Ovary (tissue), 9 donors: ENCODE results near the gene IQCK. TPM values are rescaled to one million over a fixed set of nuclear protein-coding genes. Genes with fewer than 3 reads are reported as not detected.

ENCODE experiments used
- DNase-seq, 5 donors: peaks; one replicate each; pipeline ENCODE4 v3.0.0-alpha.2; 2019 to 2020
- H3K27ac ChIP-seq, 2 donors: fragments of 200-600 bp; one replicate each; pipeline versions ENCODE4 v1.5.1 to v1.8.0; 2019 to 2022
- H3K27me3 ChIP-seq: fragments of 200-600 bp; one replicate; pipeline ENCODE4 v1.8.0; 2022
- H3K36me3 ChIP-seq: fragments of 200-600 bp; sonication (generic); one replicate; pipeline ENCODE4 v1.5.1; 2019
- H3K4me1 ChIP-seq: one replicate; pipeline ENCODE4 v1.8.1; 2013; ENCODE audit warnings: mild to moderate bottlenecking, moderate library complexity; ENCODE audit not compliant: insufficient read depth
- H3K4me3 ChIP-seq: fragments of 200-600 bp; sonication (generic); one replicate; pipeline ENCODE4 v1.5.1; 2017
- H3K9me3 ChIP-seq, 2 donors: fragments of 200-600 bp in 1 of 2; sonication (generic) in 1 of 2; one replicate each; pipeline versions ENCODE4 v1.5.1 to v1.8.1; 2013 to 2019; ENCODE audit warnings: mild to moderate bottlenecking in 1 of 2, moderate library complexity in 1 of 2
- EP300 ChIP-seq: sonication (generic); formaldehyde crosslinking; IDR thresholded peaks from one replicate; pipeline ENCODE4 v1.6.1; 2017; ENCODE audit warnings: antibody characterized with exemption
- POLR2A ChIP-seq: fragments of 450-650 bp; IDR thresholded peaks from one replicate; pipeline ENCODE4 v1.6.1; 2017; ENCODE audit warnings: antibody characterized with exemption, mild to moderate bottlenecking, moderate library complexity
- WGBS, 3 donors: extraction: QIAGEN DNeasy Blood & Tissue Kit in 1 of 3; methylation state at CpG; one replicate each; pipeline versions ENCODE4 v1.1.5 to v1.1.7; 2013 to 2017; 5-methylcytosine and 5-hydroxymethylcytosine counted together
- intact Hi-C, 4 donors: fragments of 100-400 bp; cut with DNase I; formaldehyde crosslinking; loops; one replicate each; pipeline versions ENCODE4 v1.11.0 to v1.15.1; 2022 to 2023
- polyA plus RNA-seq, 2 donors: library from polyadenylated mRNA; stranded (reverse); fragments of 200-250 nt in 1 of 2; fragments of 350-450 nt in 1 of 2; fragmentation: Illumina TruSeq in 1 of 2; extraction: RNeasy Lipid Tissue Mini Kit (QIAGEN cat#74804) in 1 of 2; gene quantifications; one replicate each; pipeline ENCODE4 v1.2.3, GENCODE V29; 2013 to 2014
- total RNA-seq, 7 donors: library from RNA; depleted of rRNA in 2 of 7; stranded (reverse); fragments of >200 nt in 2 of 7; fragmentation: NEBNext Ultra II Directional in 3 of 7; extraction: Animal tissue kit (Norgen Biotek cat#: 25700) in 3 of 7; gene quantifications; one replicate each; pipeline versions ENCODE4 v1.1.0 to v1.2.4, GENCODE V29; 2016 to 2023
- TF ChIP-seq, protein P1 (sequence below), 3 donors: fragments of 450-650 bp in 2 of 3; fragments of 200-600 bp in 1 of 3; IDR thresholded peaks; one replicate each; pipeline versions ENCODE4 v1.5.1 to v1.8.0; 2016 to 2022; ENCODE audit warnings: antibody characterized with exemption in 3 of 3, mild to moderate bottlenecking in 1 of 3
- donor health status: DM: no; HTN: no; CAD: no; lungs with moderate emphysema.
- donor health status: DM: no; HTN: no; CAD: no.
- donor health status: Bipolar disorder and iron deficiency.
- donor health status: DM: yes; HTN: yes; CAD: no.
- donor health status: DM: no; HTN: no; CAD: no.
- donor health status: DM: yes; HTN: yes; CAD: no.

IQCK gene
- total and polyA plus RNA-seq, 9 donors, result 14.3 to 52.8 (median 18.0) TPM

- no peak overlapping the region for H3K4me3 ChIP-seq
- no peaks in the 10 kb centered on the region for H3K36me3 ChIP-seq
- intact Hi-C loops, result no loop called here
- 89 to 95% (median 93%) methylated on average over 4 of the region's 4 CpGs for WGBS, 3 donors
- TF ChIP-seq EP300 (no peak), POLR2A (no peak)
- TF ChIP-seq, protein P1, sequence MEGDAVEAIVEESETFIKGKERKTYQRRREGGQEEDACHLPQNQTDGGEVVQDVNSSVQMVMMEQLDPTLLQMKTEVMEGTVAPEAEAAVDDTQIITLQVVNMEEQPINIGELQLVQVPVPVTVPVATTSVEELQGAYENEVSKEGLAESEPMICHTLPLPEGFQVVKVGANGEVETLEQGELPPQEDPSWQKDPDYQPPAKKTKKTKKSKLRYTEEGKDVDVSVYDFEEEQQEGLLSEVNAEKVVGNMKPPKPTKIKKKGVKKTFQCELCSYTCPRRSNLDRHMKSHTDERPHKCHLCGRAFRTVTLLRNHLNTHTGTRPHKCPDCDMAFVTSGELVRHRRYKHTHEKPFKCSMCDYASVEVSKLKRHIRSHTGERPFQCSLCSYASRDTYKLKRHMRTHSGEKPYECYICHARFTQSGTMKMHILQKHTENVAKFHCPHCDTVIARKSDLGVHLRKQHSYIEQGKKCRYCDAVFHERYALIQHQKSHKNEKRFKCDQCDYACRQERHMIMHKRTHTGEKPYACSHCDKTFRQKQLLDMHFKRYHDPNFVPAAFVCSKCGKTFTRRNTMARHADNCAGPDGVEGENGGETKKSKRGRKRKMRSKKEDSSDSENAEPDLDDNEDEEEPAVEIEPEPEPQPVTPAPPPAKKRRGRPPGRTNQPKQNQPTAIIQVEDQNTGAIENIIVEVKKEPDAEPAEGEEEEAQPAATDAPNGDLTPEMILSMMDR (IDR thresholded peaks at IDR 0.05), result no peak
- peaks cover 8% of the 10 kb centered on the region for H3K4me1 ChIP-seq
- no peak for DNase-seq
- no peaks in the 10 kb centered on the region for H3K27me3 ChIP-seq
- H3K9me3 ChIP-seq, result no peaks in the 10 kb centered on the region
- peak overlapping the region in 1 of 2 donors; percentile 38 for H3K27ac ChIP-seq
Observed at GRCh38 chr16:19859603-19860002, 141.5 kb downstream of the IQCK start.

DNA sequence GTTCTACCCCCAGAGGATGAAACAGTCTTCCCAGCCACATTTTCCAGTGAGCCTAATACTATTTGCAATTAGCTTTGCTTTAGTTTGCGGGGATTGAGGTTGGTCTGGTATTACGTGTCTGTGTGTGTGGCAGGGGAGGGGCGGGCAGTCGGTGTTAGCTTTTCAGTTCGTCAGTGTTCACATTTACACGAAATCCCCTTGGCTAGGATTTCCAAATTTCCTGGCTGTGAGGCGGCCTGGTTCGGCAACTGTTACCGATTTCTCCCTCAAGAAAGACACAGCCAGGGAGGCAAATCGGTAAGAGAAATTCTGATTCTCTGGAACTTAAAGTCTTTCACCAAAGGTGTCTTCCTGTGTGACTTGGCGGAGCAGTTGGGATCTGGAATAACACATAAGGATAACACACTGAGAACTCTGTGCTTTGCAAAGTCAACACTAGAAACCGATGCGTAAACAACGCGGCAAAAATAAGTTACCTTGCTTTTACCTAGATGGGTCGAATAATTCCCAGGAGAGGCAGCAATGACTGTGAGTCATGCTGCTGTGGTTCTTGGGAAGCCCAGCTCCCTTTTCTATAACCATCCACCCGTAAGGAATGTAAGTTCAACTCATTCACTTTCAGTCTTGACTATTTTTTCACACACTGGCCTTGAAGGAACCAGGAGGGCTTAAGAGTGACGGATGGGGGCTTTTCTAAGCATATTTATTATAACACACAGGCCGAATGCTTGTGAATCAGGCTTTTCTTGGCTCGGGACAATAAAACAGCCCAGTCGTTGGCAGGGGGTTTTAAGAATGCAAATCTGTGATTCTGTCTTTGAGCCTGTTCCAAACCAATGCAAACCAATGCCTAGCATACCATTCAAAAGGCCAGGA is 142.3 kb downstream of the IQCK start:
- Histone ChIP-seq H3K9me3 (no peaks in the 10 kb centered on the region), H3K27me3 (no peaks in the 10 kb centered on the region), H3K36me3 (no peaks in the 10 kb centered on the region), H3K4me3 (no peak overlapping the region), H3K4me1 (peaks cover 8% of the 10 kb centered on the region), H3K27ac (peak overlapping the region in 1 of 2 donors; percentile 38)
- intact Hi-C loops, result no loop called here
- 29 to 54% (median 46%) methylated on average over 21 of the region's 21 CpGs for WGBS, 3 donors
- no peak for TF ChIP-seq POLR2A
- TF ChIP-seq EP300, result no peak
- TF ChIP-seq, protein P1 (IDR thresholded peaks at IDR 0.05), result no peak
- no peak for DNase-seq

DNA sequence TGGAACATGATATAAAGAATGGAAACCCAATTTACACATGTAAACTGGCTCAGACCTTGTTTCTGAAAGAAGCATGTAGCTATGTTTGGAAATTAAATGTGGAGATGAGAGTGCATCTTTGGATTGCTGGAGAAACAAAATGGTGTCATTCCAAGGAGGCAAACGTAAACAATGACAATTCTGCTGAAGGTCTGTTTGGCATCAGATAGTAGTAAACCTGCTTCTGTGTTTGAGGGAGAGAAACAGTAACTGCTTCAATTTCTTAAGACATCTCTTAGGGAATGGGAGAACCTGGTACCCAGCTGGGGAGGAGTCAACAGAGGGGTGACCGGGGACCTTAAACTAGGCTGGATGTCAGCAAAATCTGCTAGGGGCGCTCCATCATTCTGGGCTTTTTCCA is 143.1 kb downstream of the IQCK start:
- DNase-seq, result no peak
- Histone ChIP-seq H3K27ac (no peak overlapping the region), H3K9me3 (no peaks in the 10 kb centered on the region), H3K4me1 (peaks cover 8% of the 10 kb centered on the region), H3K36me3 (no peaks in the 10 kb centered on the region), H3K4me3 (no peak overlapping the region), H3K27me3 (no peaks in the 10 kb centered on the region)
- intact Hi-C loops, result no loop called here
- WGBS, 3 donors, result 80 to 86% (median 82%) methylated on average over 3 of the region's 3 CpGs
- TF ChIP-seq EP300, result no peak
- TF ChIP-seq, protein P1 (IDR thresholded peaks at IDR 0.05), result no peak
- TF ChIP-seq POLR2A, result no peak

- intact Hi-C loops, result no loop called here
Observed at GRCh38 chr16:19861811-19862327, 143.8 kb downstream of the IQCK start.

More at GRCh38 chr16:19861811-19862327, 143.8 kb downstream of the IQCK start:
- Histone ChIP-seq H3K36me3 (no peaks in the 10 kb centered on the region), H3K4me3 (no peak overlapping the region), H3K27me3 (no peaks in the 10 kb centered on the region), H3K27ac (no peak overlapping the region), H3K9me3 (no peaks in the 10 kb centered on the region), H3K4me1 (peaks cover 8% of the 10 kb centered on the region)
- 78 to 84% (median 79%) methylated on average over 16 of the region's 16 CpGs for WGBS, 3 donors
- DNase-seq, result no peak
- TF ChIP-seq, protein P1 (IDR thresholded peaks at IDR 0.05), result no peak
- TF ChIP-seq EP300 (no peak), POLR2A (no peak)
